Vagina (tissue), 2 donors: ENCODE measurements around the gene DUXB.

ENCODE experiments used
- POLR2A ChIP-seq, 2 donors: fragments of 450-650 bp; IDR thresholded peaks; one replicate each; pipeline ENCODE4 v1.6.1; 2017; ENCODE audit warnings: antibody characterized with exemption in 2 of 2, mild to moderate bottlenecking in 2 of 2, moderate library complexity in 2 of 2
- POLR2AphosphoS5 ChIP-seq, 2 donors: sonication (generic); formaldehyde crosslinking; IDR thresholded peaks; one replicate each; pipeline ENCODE4 v1.9.0; 2017; ENCODE audit warnings: antibody characterized with exemption in 2 of 2, mild to moderate bottlenecking in 2 of 2, low read depth in 1 of 2; ENCODE audit not compliant: insufficient read depth in 1 of 2
- TF ChIP-seq, protein P1 (sequence below), 3 experiments: fragments of 450-650 bp in 2 of 3; fragments of 200-600 bp in 1 of 3; sonication (generic) in 1 of 3; IDR thresholded peaks; one replicate each; pipeline ENCODE4 v1.5.1; 2017 to 2019; ENCODE audit warnings: antibody characterized with exemption in 3 of 3, mild to moderate bottlenecking in 2 of 3, moderate library complexity in 2 of 3

GRCh38 chr16:75732871-75733270, 31.6 kb upstream of the DUXB start:
- TF ChIP-seq, protein P1, sequence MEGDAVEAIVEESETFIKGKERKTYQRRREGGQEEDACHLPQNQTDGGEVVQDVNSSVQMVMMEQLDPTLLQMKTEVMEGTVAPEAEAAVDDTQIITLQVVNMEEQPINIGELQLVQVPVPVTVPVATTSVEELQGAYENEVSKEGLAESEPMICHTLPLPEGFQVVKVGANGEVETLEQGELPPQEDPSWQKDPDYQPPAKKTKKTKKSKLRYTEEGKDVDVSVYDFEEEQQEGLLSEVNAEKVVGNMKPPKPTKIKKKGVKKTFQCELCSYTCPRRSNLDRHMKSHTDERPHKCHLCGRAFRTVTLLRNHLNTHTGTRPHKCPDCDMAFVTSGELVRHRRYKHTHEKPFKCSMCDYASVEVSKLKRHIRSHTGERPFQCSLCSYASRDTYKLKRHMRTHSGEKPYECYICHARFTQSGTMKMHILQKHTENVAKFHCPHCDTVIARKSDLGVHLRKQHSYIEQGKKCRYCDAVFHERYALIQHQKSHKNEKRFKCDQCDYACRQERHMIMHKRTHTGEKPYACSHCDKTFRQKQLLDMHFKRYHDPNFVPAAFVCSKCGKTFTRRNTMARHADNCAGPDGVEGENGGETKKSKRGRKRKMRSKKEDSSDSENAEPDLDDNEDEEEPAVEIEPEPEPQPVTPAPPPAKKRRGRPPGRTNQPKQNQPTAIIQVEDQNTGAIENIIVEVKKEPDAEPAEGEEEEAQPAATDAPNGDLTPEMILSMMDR (IDR thresholded peaks at IDR 0.05), result no peak
- TF ChIP-seq POLR2AphosphoS5 (IDR thresholded peaks at IDR 0.05; ENCODE audit: insufficient read depth in 1 of 2, low read depth in 1 of 2) (no peak), POLR2A (IDR thresholded peaks at IDR 0.05) (no peak)
